HG03354 (cell line): ENCODE results near the gene PCDHGB4.
"Not testable (repeated sequence)": the region's sequence is repeated elsewhere in the genome, so short reads cannot be mapped to it uniquely, and the experiment has no call there.

Experiments
- ATAC-seq: cut with Tn5 transposase; IDR thresholded peaks from one replicate; pipeline ENCODE4 v1.9.1; 2021; ENCODE audit warnings: mild to moderate bottlenecking; ENCODE audit not compliant: unreplicated experiment, poor library complexity, severe bottlenecking

Gene PCDHGB4

GRCh38 chr5:141387557-141388311 is at the start of gene PCDHGB4:
Gene PCDHGB4 (plus strand): TSS chr5:141387698. CDS start chr5:141387885, 187 bp downstream.
- peak; percentile 98 for ATAC-seq

DNA sequence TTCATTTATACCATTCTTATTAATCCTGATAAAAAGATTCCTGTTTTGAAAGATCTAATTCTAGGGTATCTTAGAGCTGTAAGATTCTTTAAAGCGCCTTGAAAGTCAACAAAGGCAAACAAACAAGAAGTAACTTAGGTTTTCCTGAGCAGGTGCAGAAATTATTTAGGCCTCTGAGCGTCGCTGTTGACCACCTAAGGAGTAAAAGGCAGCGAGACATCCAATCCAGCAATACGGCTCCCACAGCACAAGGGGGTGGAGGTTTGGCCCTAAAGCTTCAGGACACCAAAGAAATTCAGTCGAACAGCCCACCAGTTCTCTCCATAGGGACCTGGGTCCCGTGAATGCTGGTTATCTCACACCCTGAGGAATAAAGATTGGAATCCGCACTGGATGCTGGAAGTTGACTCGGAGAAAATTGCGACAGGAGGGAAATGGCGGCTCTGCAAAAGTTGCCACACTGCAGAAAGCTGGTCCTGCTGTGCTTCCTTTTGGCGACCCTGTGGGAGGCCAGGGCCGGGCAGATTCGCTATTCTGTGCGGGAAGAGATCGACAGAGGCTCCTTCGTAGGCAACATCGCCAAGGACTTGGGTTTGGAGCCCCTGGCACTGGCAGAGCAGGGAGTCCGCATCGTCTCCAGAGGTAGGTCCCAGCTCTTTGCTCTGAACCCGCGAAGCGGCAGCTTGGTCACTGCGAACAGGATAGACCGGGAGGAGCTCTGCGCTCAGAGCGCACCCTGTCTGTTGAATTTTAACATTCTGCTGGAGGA is 48.8 kb upstream of the PCDHGB4 start, which contains the start of gene PCDHGA2:
PCDHGA2 (plus strand) TSS at position 223 of the 769 bp plus-strand sequence.
- ATAC-seq, result no peak

DNA sequence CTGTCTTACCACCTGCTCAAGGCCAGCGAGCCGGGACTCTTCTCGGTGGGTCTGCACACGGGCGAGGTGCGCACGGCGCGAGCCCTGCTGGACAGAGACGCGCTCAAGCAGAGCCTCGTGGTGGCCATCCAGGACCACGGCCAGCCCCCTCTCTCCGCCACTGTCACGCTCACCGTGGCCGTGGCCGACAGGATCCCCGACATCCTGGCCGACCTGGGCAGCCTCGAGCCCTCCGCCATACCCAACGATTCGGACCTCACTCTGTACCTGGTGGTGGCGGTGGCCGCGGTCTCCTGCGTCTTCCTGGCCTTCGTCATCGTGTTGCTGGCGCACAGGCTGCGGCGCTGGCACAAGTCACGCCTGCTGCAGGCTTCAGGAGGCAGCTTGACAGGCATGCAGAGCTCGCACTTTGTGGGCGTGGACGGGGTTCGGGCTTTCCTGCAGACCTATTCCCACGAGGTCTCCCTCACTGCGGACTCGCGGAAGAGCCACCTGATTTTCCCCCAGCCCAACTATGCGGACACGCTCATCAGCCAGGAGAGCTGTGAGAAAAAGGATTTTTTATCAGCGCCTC is 46.6 kb upstream of the PCDHGB4 start:
- ATAC-seq, result not testable (repeated sequence)

DNA sequence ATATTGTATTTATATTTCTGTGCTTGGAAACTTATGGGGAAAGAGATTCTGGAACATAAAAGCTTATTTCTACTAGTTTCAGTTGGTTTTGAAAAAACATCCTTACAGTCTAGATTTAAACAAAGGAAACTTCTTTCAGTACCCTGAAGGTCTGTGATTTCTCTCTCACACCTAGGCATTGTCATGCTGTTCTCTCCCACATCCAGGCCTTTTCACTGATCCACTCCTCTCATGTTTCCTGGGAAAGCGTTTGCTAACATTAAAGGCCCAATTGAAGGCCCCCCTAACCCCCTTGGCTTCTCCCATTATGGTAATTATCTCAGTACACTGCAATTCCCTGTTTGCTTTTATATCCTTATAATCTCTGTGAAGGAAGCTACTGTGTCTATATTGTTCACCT is 44.7 kb upstream of the PCDHGB4 start:
- ATAC-seq, result no peak

GRCh38 chr5:141343242-141343952 is 44.1 kb upstream of the PCDHGB4 start, which contains the start of gene PCDHGA3:
Gene PCDHGA3 (plus strand): TSS chr5:141343829. CDS start chr5:141344034, 205 bp downstream.
- no peak for ATAC-seq

DNA sequence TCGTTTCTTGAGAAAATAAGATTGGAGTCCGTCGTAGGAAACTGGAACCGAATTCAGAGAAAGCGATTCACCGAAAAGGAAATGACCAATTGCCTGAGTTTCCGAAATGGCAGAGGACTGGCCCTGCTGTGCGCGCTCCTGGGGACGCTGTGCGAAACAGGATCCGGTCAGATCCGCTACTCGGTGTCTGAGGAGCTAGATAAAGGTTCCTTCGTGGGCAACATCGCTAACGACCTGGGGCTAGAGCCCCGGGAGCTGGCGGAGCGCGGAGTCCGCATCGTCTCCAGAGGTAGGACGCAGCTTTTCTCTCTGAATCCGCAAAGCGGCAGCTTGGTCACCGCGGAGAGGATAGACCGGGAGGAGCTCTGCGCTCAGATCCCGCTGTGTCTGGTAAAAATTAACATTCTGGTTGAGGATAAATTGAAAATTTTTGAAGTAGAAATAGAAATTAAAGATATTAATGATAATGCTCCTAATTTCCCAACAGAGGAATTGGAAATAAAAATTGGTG is 43.5 kb upstream of the PCDHGB4 start:
- no peak for ATAC-seq

DNA sequence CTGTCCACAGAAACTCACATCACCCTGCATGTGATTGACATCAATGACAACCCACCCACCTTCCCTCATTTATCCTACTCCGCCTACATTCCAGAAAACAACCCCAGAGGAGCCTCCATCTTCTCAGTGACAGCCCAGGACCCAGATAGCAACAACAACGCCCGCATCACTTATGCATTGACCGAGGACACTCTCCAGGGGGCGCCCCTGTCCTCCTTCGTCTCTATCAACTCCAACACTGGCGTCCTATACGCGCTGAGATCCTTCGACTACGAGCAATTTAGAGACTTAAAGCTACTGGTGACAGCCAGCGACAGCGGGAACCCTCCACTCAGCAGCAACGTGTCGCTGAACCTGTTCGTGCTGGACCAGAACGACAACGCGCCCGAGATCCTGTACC is 42.2 kb upstream of the PCDHGB4 start:
- ATAC-seq, result no peak

DNA sequence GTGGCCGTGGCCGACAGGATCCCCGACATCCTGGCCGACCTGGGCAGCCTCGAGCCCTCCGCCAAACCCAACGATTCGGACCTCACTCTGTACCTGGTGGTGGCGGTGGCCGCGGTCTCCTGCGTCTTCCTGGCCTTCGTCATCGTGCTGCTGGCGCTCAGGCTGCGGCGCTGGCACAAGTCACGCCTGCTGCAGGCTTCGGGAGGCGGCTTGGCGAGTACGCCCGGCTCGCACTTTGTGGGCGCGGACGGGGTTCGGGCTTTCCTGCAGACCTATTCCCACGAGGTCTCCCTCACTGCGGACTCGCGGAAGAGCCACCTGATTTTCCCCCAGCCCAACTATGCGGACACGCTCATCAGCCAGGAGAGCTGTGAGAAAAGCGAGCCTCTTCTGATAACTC is 41.5 kb upstream of the PCDHGB4 start:
- not testable (repeated sequence) for ATAC-seq

GRCh38 chr5:141349917-141350619 is 37.4 kb upstream of the PCDHGB4 start, which contains the start of gene PCDHGB1:
Gene PCDHGB1 (plus strand): TSS chr5:141350099. CDS start chr5:141350261, 162 bp downstream.
- no peak for ATAC-seq

- no peak for ATAC-seq
Observed at GRCh38 chr5:141351591-141351990, 35.9 kb upstream of the PCDHGB4 start.

- no peak for ATAC-seq
Observed at GRCh38 chr5:141354900-141355469, 32.5 kb upstream of the PCDHGB4 start, which contains the start of gene PCDHGA4. Gene PCDHGA4 (plus strand): TSS chr5:141355021. CDS start chr5:141355108, 87 bp downstream.

- no peak for ATAC-seq
Observed at GRCh38 chr5:141355641-141356040, 31.9 kb upstream of the PCDHGB4 start.

- ATAC-seq, result no peak
Observed at GRCh38 chr5:141356133-141356532, 31.4 kb upstream of the PCDHGB4 start.

GRCh38 chr5:141356950-141357349 is 30.5 kb upstream of the PCDHGB4 start:
- ATAC-seq, result no peak

DNA sequence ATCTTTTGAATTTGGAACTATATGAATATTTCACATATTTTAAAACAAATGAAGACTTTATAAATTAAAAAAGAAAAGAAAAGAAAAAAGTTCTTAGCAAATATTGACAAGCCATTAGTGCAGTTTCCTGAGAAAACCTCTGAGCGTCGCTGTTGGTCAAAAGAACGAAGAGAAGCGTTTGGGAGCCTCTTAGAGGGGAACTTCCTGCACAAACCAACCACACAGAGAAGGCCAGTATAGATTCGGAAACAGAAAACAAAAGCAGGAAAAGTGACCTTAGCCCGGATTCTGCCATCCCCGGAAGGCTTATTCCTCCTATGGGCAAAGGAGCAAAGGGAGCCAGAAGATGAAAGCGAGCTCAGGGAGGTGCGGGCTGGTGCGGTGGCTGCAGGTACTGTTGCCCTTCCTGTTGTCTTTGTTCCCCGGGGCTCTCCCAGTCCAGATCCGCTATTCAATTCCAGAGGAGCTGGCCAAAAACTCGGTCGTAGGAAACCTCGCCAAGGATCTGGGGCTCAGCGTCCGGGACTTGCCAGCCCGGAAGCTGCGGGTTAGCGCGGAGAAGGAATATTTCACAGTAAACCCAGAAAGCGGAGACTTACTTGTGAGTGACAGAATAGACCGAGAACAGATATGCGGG is 27.6 kb upstream of the PCDHGB4 start, which contains the start of gene PCDHGB2:
PCDHGB2 (plus strand) TSS at position 205 of the 637 bp plus-strand sequence; CDS start at position 347, 142 bp downstream.
- ATAC-seq, result peak; percentile 65

DNA sequence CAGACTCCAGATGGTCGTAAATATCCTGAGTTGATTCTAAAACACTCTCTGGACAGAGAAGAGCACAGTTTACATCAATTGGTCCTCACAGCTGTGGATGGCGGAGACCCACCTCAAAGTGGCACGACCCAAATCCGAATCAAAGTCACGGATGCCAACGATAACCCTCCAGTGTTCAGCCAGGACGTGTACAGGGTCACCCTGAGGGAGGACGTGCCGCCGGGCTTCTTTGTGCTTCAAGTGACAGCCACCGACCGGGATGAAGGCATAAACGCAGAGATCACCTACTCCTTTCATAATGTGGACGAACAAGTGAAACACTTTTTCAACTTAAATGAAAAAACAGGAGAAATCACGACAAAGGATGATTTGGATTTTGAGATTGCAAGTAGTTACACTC is 26.8 kb upstream of the PCDHGB4 start:
- no peak for ATAC-seq

DNA sequence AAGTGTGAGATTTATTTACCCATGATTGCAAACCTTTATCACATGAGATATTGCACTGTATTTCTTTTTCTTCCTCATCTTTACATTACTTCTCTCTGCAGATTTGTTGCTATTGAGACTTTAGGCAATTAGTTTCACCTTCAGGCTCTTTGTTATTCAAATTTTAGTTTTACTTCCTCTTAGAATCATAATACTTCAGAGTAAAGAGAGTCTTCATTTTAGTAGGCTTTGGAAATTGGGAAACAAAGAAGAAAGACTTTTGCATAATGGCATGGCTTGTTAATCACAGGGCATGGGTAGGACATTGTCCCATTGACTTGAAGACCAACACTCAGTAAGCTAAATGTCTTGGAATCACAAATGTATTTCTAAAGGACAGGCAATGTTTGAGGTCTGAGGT is 24.8 kb upstream of the PCDHGB4 start:
- no peak for ATAC-seq
